ENCODE measurements around the gene SAMD11.

GRCh38 chr1:921011-921837 is 2.5 kb upstream of the SAMD11 start:
- TF ChIP-seq MYBL2 (CRISPR knock-in tag; IDR thresholded peaks at IDR 0.05) (no peak), RELA (CRISPR knock-in tag; IDR thresholded peaks at IDR 0.05; ENCODE audit: borderline replicate concordance) (no peak), ESRRA (CRISPR knock-in tag; IDR thresholded peaks at IDR 0.05; ENCODE audit: borderline replicate concordance) (no peak), CTCF (IDR thresholded peaks at IDR 0.05) (no peak), NFE2L1 (CRISPR knock-in tag; IDR thresholded peaks at IDR 0.05) (no peak), NFYB (CRISPR knock-in tag; conservative IDR thresholded peaks at IDR 0.05; ENCODE audit: low read depth) (no peak)
